Measurements from ENCODE around the gene CMIP. TPM values are rescaled to one million over a fixed set of nuclear protein-coding genes. Genes with fewer than 3 reads are reported as not detected.
A peak's percentile ranks its signal among the peaks of the same experiment; 100 is the strongest.

CMIP gene
- polyA plus RNA-seq, 1 donor from 2014 or later: 15.1 TPM

- H3K4me2 ChIP-seq (ENCODE audit: low read length): peak overlapping the region; percentile 94
- TF ChIP-seq CTCF (IDR thresholded peaks at IDR 0.05; ENCODE audit: poor library complexity, severe bottlenecking): peak; percentile 36
- no peak for TF ChIP-seq EZH2 (IDR thresholded peaks at IDR 0.05; ENCODE audit: borderline replicate concordance, insufficient read depth, low read length, poor library complexity, severe bottlenecking)
- peak; percentile 36 for TF ChIP-seq REST (IDR thresholded peaks at IDR 0.05; ENCODE audit: borderline replicate concordance)
- TF ChIP-seq TAF1 (IDR thresholded peaks at IDR 0.05; ENCODE audit: low read depth): no peak
- no peak for TF ChIP-seq EP300 (conservative IDR thresholded peaks at IDR 0.05; ENCODE audit: poor library complexity, severe bottlenecking)
- peak; percentile 15 for TF ChIP-seq SMC3 (conservative IDR thresholded peaks at IDR 0.05; ENCODE audit: poor library complexity)
- peak; percentile 55 for TF ChIP-seq POLR2AphosphoS5 (IDR thresholded peaks at IDR 0.05)
- H3K9ac ChIP-seq (ENCODE audit: low read length): peak overlapping the region; percentile 98
- peak overlapping the region; percentile 68 for H3K4me3 ChIP-seq (ENCODE audit: low read length)
- H3K36me3 ChIP-seq (ENCODE audit: insufficient read depth, low read length): no peaks in the 10 kb centered on the region
- peaks cover 53% of the 10 kb centered on the region for H3K79me2 ChIP-seq (replicated peaks; ENCODE audit: insufficient read depth, low read length)
- H3K27me3 ChIP-seq (ENCODE audit: insufficient read depth, low read depth, low read length): no peaks in the 10 kb centered on the region
- peaks cover 6% of the 10 kb centered on the region for H4K20me1 ChIP-seq (ENCODE audit: insufficient read depth)
- no peaks in the 10 kb centered on the region for H3F3A ChIP-seq (ENCODE audit: insufficient read depth, low read length, poor library complexity, severe bottlenecking)
- peak overlapping the region; percentile 85 for H3K27ac ChIP-seq (ENCODE audit: low read length)
- H2AFZ ChIP-seq (ENCODE audit: low read depth, low read length): no peak overlapping the region
- H3K9me2 ChIP-seq (ENCODE audit: insufficient read depth, low read length): no peaks in the 10 kb centered on the region
- no peaks in the 10 kb centered on the region for H3K9me3 ChIP-seq (ENCODE audit: low read length)
Observed at GRCh38 chr16:81445143-81445961, 744 bp downstream of the CMIP start.

GRCh38 chr16:81445966-81446906 is 1.6 kb downstream of the CMIP start:
- Histone ChIP-seq H4K20me1 (ENCODE audit: insufficient read depth) (peaks cover 8% of the 10 kb centered on the region), H3K4me2 (ENCODE audit: low read length) (peak overlapping the region; percentile 94), H3K9ac (ENCODE audit: low read length) (peak overlapping the region; percentile 98), H3K27ac (ENCODE audit: low read length) (peak overlapping the region; percentile 85), H3K36me3 (ENCODE audit: insufficient read depth, low read length) (no peaks in the 10 kb centered on the region), H3K4me3 (ENCODE audit: low read length) (peak overlapping the region; percentile 68), H3K79me2 (replicated peaks; ENCODE audit: insufficient read depth, low read length) (peaks cover 61% of the 10 kb centered on the region), H3F3A (ENCODE audit: insufficient read depth, low read length, poor library complexity, severe bottlenecking) (no peaks in the 10 kb centered on the region), H3K27me3 (ENCODE audit: insufficient read depth, low read depth, low read length) (no peaks in the 10 kb centered on the region), H3K9me2 (ENCODE audit: insufficient read depth, low read length) (no peaks in the 10 kb centered on the region), H3K9me3 (ENCODE audit: low read length) (no peaks in the 10 kb centered on the region), H2AFZ (ENCODE audit: low read depth, low read length) (no peak overlapping the region)
- no peak for TF ChIP-seq CTCF (IDR thresholded peaks at IDR 0.05; ENCODE audit: poor library complexity, severe bottlenecking)
- no peak for TF ChIP-seq EP300 (conservative IDR thresholded peaks at IDR 0.05; ENCODE audit: poor library complexity, severe bottlenecking)
- TF ChIP-seq POLR2AphosphoS5 (IDR thresholded peaks at IDR 0.05): peak; percentile 46
- peak; percentile 43 for TF ChIP-seq MXI1 (conservative IDR thresholded peaks at IDR 0.05; ENCODE audit: poor library complexity, severe bottlenecking)
- TF ChIP-seq SMC3 (conservative IDR thresholded peaks at IDR 0.05; ENCODE audit: poor library complexity): peak; percentile 48
- TF ChIP-seq TAF1 (IDR thresholded peaks at IDR 0.05; ENCODE audit: low read depth): no peak
- no peak for TF ChIP-seq EZH2 (IDR thresholded peaks at IDR 0.05; ENCODE audit: borderline replicate concordance, insufficient read depth, low read length, poor library complexity, severe bottlenecking)
- peak; percentile 46 for TF ChIP-seq RAD21 (conservative IDR thresholded peaks at IDR 0.05)
- peak; percentile 74 for TF ChIP-seq REST (IDR thresholded peaks at IDR 0.05; ENCODE audit: borderline replicate concordance)
